ENCODE measurements around the gene FGFR1OP2. TPM values are rescaled to one million over a fixed set of nuclear protein-coding genes. Genes with fewer than 3 reads are reported as not detected.

The FGFR1OP2 gene
- total RNA-seq, 4 donors from 2014 or later = 13.7 to 85.4 (median 43.9) TPM

DNA sequence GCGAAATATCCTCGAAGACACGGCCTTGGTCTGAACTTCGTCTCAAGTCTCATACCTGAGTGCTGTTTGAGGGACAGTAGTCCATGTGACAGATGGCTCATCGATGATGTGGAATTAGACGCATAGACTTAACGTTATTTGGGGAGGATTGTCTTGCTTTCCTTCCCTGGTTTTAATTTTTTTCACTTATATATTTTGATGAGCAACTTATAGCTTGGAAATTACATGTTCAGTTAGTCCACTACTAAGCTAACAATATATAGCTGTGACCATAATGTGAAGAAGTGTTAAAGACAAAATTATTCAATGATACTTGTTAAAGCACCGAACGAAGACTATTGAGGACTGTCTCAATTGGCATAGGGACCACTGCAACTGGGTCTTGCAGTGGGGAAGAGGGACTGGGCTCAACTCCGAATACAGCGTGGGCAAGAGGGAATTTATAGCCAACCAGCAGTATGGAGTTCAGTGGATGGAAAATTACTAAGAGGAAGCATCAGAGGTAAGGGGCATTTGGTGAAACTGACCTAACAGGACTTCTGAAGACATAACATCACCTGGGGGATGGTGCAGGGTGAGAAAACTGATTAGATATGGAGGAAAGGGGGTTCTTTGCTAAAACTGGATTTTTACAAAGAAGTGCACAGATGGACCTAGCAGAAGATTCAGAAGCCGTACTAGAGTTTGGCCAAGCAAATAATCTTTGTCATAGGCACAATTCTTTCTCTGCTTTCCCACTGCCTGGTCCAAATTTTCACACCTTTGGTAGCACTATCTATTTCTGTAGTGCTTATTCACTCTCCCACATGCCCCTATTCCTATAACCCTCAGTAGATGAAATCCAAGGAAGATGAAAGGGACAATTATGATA is 76.8 kb downstream of the FGFR1OP2 start:
- H3K36me3 ChIP-seq = no peaks in the 10 kb centered on the region
- H3K4me1 ChIP-seq = peaks cover 4 to 43% (median 30%) of the 10 kb centered on the region in 4 donors
- peak overlapping the region; percentile 92 to 96 (median 94) for H3K27ac ChIP-seq
- DNase-seq = no peak
- intact Hi-C loops (cut with DNase I; ENCODE audit: low total_unique reads) = loop anchor here (5.0 to 10.0 kb wide), 3 partner anchors 78 to 290 kb away; partner anchors contain the start of genes FGFR1OP2 and INTS13
- H3K4me3 ChIP-seq = peak overlapping the region in 3 of 4 donors; percentile 74 to 93 (median 85)
- H3K9me3 ChIP-seq = no peaks in the 10 kb centered on the region
- in situ Hi-C loops (cut with MboI; ENCODE audit: low pct_ligation_motif_present in 1 of 4, low pct_unique_long_range_greater_than_20kb in 1 of 4, low sequenced_read_pairs in 3 of 4) = loop anchor here in 2 of 4 donors (25.0 kb wide), 1 partner anchor 178 kb away; the partner anchor contains the start of gene ITPR2 (in 2 of the 2)
- H3K27me3 ChIP-seq = no peaks in the 10 kb centered on the region
- WGBS, 2 donors (ENCODE audit: low coverage in 1 of 2) = 39 to 44% methylated on average over 12 of the region's 12 CpGs
- no peak for TF ChIP-seq POLR2A (IDR thresholded peaks at IDR 0.05)
- no peak for TF ChIP-seq POLR2AphosphoS5 (IDR thresholded peaks at IDR 0.05)
- TF ChIP-seq, protein P1, sequence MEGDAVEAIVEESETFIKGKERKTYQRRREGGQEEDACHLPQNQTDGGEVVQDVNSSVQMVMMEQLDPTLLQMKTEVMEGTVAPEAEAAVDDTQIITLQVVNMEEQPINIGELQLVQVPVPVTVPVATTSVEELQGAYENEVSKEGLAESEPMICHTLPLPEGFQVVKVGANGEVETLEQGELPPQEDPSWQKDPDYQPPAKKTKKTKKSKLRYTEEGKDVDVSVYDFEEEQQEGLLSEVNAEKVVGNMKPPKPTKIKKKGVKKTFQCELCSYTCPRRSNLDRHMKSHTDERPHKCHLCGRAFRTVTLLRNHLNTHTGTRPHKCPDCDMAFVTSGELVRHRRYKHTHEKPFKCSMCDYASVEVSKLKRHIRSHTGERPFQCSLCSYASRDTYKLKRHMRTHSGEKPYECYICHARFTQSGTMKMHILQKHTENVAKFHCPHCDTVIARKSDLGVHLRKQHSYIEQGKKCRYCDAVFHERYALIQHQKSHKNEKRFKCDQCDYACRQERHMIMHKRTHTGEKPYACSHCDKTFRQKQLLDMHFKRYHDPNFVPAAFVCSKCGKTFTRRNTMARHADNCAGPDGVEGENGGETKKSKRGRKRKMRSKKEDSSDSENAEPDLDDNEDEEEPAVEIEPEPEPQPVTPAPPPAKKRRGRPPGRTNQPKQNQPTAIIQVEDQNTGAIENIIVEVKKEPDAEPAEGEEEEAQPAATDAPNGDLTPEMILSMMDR (IDR thresholded peaks at IDR 0.05) = no peak
- no peak for TF ChIP-seq EP300 (IDR thresholded peaks at IDR 0.05; ENCODE audit: low read depth)

DNA sequence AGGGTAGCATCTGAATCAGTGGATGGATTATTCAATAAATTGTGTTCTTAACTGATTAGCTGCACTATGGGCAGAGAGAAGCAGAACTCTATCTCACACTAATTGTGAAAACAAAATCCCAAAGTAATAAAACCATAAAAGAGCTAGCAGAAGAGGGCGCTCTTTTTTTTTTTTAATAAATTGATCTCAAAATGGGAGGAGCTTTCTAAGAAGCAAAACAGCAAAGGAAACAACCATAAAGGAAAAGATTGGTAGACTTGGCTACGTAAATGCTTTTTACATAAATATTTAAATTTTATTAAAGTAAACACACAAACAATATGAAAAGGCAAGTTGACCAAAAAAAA is 77.4 kb downstream of the FGFR1OP2 start:
- H3K27ac ChIP-seq = peak overlapping the region; percentile 92 to 96 (median 94)
- no peaks in the 10 kb centered on the region for H3K36me3 ChIP-seq
- H3K4me3 ChIP-seq = no peak overlapping the region
- TF ChIP-seq EP300 (IDR thresholded peaks at IDR 0.05; ENCODE audit: low read depth) = no peak
- no peak for TF ChIP-seq POLR2A (IDR thresholded peaks at IDR 0.05)
- TF ChIP-seq POLR2AphosphoS5 (IDR thresholded peaks at IDR 0.05) = no peak
- TF ChIP-seq, protein P1 (IDR thresholded peaks at IDR 0.05) = peak in 4 of 5 experiments; percentile 23 to 34 (median 29)
- no peaks in the 10 kb centered on the region for H3K27me3 ChIP-seq
- DNase-seq = no peak
- in situ Hi-C loops (cut with MboI; ENCODE audit: low pct_ligation_motif_present in 1 of 4, low pct_unique_long_range_greater_than_20kb in 1 of 4, low sequenced_read_pairs in 3 of 4) (loop anchor here in 2 of 4 donors (25.0 kb wide), 1 partner anchor 178 kb away; the partner anchor contains the start of gene ITPR2 (in 2 of the 2)), intact Hi-C loops (cut with DNase I; ENCODE audit: low total_unique reads) (loop anchor here (10.0 kb wide), 2 partner anchors 161 to 289 kb away; no protein-coding TSS in a partner anchor)
- H3K4me1 ChIP-seq = peaks cover 4 to 43% (median 30%) of the 10 kb centered on the region in 4 donors
- H3K9me3 ChIP-seq = no peaks in the 10 kb centered on the region
- 4 to 9% methylated on average over 2 of the region's 2 CpGs for WGBS, 2 donors (ENCODE audit: low coverage in 1 of 2)

Other genes with a start within 250 kb of the FGFR1OP2 start
- 10 to 100 TPM; 29.8 to 60.5 (median 41.2) TPM for gene ITPR2, start 105.3 kb upstream of the FGFR1OP2 start, total RNA-seq
- 100 to 1,000 TPM in 1 of 4 donors, 10 to 100 TPM in 2, 1 to 10 TPM in 1; 6.4 to 120 (median 15.7) TPM for gene INTS13, start 489 bp upstream of the FGFR1OP2 start, total RNA-seq
- gene TM7SF3, start 75.9 kb downstream of the FGFR1OP2 start, total RNA-seq = 100 to 1,000 TPM in 1 of 4 donors, 10 to 100 TPM in 3; 38.6 to 123 (median 47.5) TPM
- gene MED21, start 84.1 kb downstream of the FGFR1OP2 start, total RNA-seq = 10 to 100 TPM in 2 of 4 donors, 1 to 10 TPM in 2; 7.5 to 34.5 (median 20.3) TPM
- gene C12orf71, start 144.1 kb downstream of the FGFR1OP2 start, total RNA-seq = not detected

Data from transverse colon (tissue), 4 donors.